ENCODE results near the gene CREBZF. TPM values are rescaled to one million over a fixed set of nuclear protein-coding genes. Genes with fewer than 3 reads are reported as not detected.

The CREBZF gene
- total RNA-seq, 1 donor from 2014 or later = 57.7 TPM

- no peak for TF ChIP-seq CTCF (IDR thresholded peaks at IDR 0.05; ENCODE audit: insufficient read depth, low read length, severe bottlenecking)
- Histone ChIP-seq H3K27me3 (ENCODE audit: control insufficient read depth, insufficient read depth, low read length) (no peaks in the 10 kb centered on the region), H3K36me3 (ENCODE audit: control insufficient read depth, insufficient read depth, low read length) (no peaks in the 10 kb centered on the region), H3K4me3 (ENCODE audit: low read depth, low read length) (no peak overlapping the region)
- FAIRE-seq (no peak), DNase-seq (ENCODE audit: low read depth) (no peak)
Observed at GRCh38 chr11:85704967-85705366, 40.0 kb upstream of the CREBZF start.

GRCh38 chr11:85699957-85700741, 35.2 kb upstream of the CREBZF start:
- H3K36me3 ChIP-seq (ENCODE audit: control insufficient read depth, insufficient read depth, low read length) = no peaks in the 10 kb centered on the region
- TF ChIP-seq CTCF (IDR thresholded peaks at IDR 0.05; ENCODE audit: insufficient read depth, low read length, severe bottlenecking) = no peak
- H3K4me3 ChIP-seq (ENCODE audit: low read depth, low read length) = no peak overlapping the region
- no peak for FAIRE-seq
- no peaks in the 10 kb centered on the region for H3K27me3 ChIP-seq (ENCODE audit: control insufficient read depth, insufficient read depth, low read length)
- DNase-seq (ENCODE audit: low read depth) = no peak

- no peaks in the 10 kb centered on the region for H3K36me3 ChIP-seq (ENCODE audit: control insufficient read depth, insufficient read depth, low read length)
- H3K27me3 ChIP-seq (ENCODE audit: control insufficient read depth, insufficient read depth, low read length) = no peaks in the 10 kb centered on the region
- DNase-seq (ENCODE audit: low read depth) = peak; percentile 49
- no peak for FAIRE-seq
- no peak for TF ChIP-seq CTCF (IDR thresholded peaks at IDR 0.05; ENCODE audit: insufficient read depth, low read length, severe bottlenecking)
- no peak overlapping the region for H3K4me3 ChIP-seq (ENCODE audit: low read depth, low read length)
Observed at GRCh38 chr11:85698195-85698594, 33.3 kb upstream of the CREBZF start.

GRCh38 chr11:85697747-85698146, 32.8 kb upstream of the CREBZF start:
- no peaks in the 10 kb centered on the region for H3K27me3 ChIP-seq (ENCODE audit: control insufficient read depth, insufficient read depth, low read length)
- H3K4me3 ChIP-seq (ENCODE audit: low read depth, low read length) = no peak overlapping the region
- DNase-seq (ENCODE audit: low read depth) = no peak
- TF ChIP-seq CTCF (IDR thresholded peaks at IDR 0.05; ENCODE audit: insufficient read depth, low read length, severe bottlenecking) = no peak
- no peaks in the 10 kb centered on the region for H3K36me3 ChIP-seq (ENCODE audit: control insufficient read depth, insufficient read depth, low read length)
- FAIRE-seq = no peak

- H3K36me3 ChIP-seq (ENCODE audit: control insufficient read depth, insufficient read depth, low read length) = no peaks in the 10 kb centered on the region
- no peak for FAIRE-seq
- no peak for DNase-seq (ENCODE audit: low read depth)
- TF ChIP-seq CTCF (IDR thresholded peaks at IDR 0.05; ENCODE audit: insufficient read depth, low read length, severe bottlenecking) = no peak
- no peaks in the 10 kb centered on the region for H3K27me3 ChIP-seq (ENCODE audit: control insufficient read depth, insufficient read depth, low read length)
- H3K4me3 ChIP-seq (ENCODE audit: low read depth, low read length) = no peak overlapping the region
Observed at GRCh38 chr11:85695546-85695945, 30.6 kb upstream of the CREBZF start.

Data from bronchial epithelial cell (primary cell).